OCI-LY7 (cell line): ENCODE results near the gene HLX.

Source experiments
- EZH2phosphoT487 ChIP-seq: fragments of 200-600 bp; sonication (generic); IDR thresholded peaks from 2 replicates; pipeline ENCODE4 v1.6.1; 2018; ENCODE audit warnings: low read depth, borderline replicate concordance, mild to moderate bottlenecking, mixed run types, antibody characterized with exemption, low read length, moderate library complexity, mixed read lengths
- TF ChIP-seq, protein P1 (sequence below): fragments of 200-600 bp; sonication (generic); conservative IDR thresholded peaks from 2 replicates; pipeline ENCODE4 v1.5.1; 2014; ENCODE audit warnings: mild to moderate bottlenecking, antibody characterized with exemption, low read length, moderate library complexity, mixed read lengths

DNA sequence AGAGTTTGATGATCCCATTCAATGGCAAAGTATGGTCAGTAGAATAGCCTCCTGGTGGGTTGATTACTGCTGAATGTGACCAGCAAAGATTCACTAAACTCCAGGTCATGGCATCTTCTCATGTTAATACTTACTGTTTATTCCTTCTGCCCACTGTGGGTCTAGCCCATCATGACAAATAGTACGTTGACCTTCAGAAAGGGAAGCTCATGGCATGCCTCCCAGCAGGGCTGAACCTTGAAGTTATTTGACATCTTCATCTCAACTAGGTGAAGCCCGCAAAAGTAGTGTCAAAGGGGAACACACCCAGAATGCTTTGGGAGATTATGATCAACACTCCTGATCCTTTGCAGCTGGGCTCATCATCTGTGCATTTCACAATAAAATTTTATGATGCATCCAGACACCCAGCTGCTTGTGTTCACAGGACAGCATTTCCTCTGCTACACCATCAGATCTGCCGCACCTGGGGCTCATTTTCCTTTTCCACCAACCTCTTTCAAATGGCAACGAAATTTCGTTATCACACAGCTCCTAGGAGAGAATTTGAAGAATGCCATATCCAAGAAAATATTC lies 49.6 kb downstream of the HLX start:
- TF ChIP-seq, protein P1, sequence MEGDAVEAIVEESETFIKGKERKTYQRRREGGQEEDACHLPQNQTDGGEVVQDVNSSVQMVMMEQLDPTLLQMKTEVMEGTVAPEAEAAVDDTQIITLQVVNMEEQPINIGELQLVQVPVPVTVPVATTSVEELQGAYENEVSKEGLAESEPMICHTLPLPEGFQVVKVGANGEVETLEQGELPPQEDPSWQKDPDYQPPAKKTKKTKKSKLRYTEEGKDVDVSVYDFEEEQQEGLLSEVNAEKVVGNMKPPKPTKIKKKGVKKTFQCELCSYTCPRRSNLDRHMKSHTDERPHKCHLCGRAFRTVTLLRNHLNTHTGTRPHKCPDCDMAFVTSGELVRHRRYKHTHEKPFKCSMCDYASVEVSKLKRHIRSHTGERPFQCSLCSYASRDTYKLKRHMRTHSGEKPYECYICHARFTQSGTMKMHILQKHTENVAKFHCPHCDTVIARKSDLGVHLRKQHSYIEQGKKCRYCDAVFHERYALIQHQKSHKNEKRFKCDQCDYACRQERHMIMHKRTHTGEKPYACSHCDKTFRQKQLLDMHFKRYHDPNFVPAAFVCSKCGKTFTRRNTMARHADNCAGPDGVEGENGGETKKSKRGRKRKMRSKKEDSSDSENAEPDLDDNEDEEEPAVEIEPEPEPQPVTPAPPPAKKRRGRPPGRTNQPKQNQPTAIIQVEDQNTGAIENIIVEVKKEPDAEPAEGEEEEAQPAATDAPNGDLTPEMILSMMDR = no peak
- TF ChIP-seq EZH2phosphoT487 = no peak
